ENCODE measurements around the gene ZNF611.
"Not testable (repeated sequence)": the region's sequence is repeated elsewhere in the genome, so short reads cannot be mapped to it uniquely, and the experiment has no call there.

Gene ZNF611

GRCh38 chr19:52687684-52688083 lies 47.2 kb downstream of the ZNF611 start:
- H3K9me3 ChIP-seq (ENCODE audit: severe bottlenecking) = no peaks in the 10 kb centered on the region

GRCh38 chr19:52685811-52686210 lies 49.0 kb downstream of the ZNF611 start:
- no peak overlapping the region for H3K4me3 ChIP-seq (ENCODE audit: low read depth, low read length)
- H3K9me3 ChIP-seq (ENCODE audit: severe bottlenecking) = no peaks in the 10 kb centered on the region
- H3K27ac ChIP-seq = no peak overlapping the region
- H3K36me3 ChIP-seq = peaks cover 41% of the 10 kb centered on the region
- H3K27me3 ChIP-seq (ENCODE audit: insufficient read depth, low read depth, severe bottlenecking) = no peaks in the 10 kb centered on the region
- no peak for TF ChIP-seq CTCF (IDR thresholded peaks at IDR 0.05; ENCODE audit: low read depth, low read length)
- no peak for DNase-seq

More at GRCh38 chr19:52687684-52688083, 47.2 kb downstream of the ZNF611 start:
- no peak for TF ChIP-seq CTCF (IDR thresholded peaks at IDR 0.05; ENCODE audit: low read depth, low read length)
- no peaks in the 10 kb centered on the region for H3K27me3 ChIP-seq (ENCODE audit: insufficient read depth, low read depth, severe bottlenecking)
- H3K36me3 ChIP-seq = peaks cover 33% of the 10 kb centered on the region
- no peak for DNase-seq
- H3K4me3 ChIP-seq (ENCODE audit: low read depth, low read length) = no peak overlapping the region
- no peak overlapping the region for H3K27ac ChIP-seq

- not testable (repeated sequence) for DNase-seq; H3K9me3 ChIP-seq (ENCODE audit: severe bottlenecking); H3K4me3 ChIP-seq (ENCODE audit: low read depth, low read length); H3K27ac ChIP-seq; H3K27me3 ChIP-seq (ENCODE audit: insufficient read depth, low read depth, severe bottlenecking)
- H3K36me3 ChIP-seq = peaks cover 50% of the 10 kb centered on the region
Observed at GRCh38 chr19:52681216-52681615, 53.6 kb downstream of the ZNF611 start.

- Histone ChIP-seq H3K4me3 (ENCODE audit: low read depth, low read length) (no peak overlapping the region), H3K36me3 (peaks cover 51% of the 10 kb centered on the region), H3K27me3 (ENCODE audit: insufficient read depth, low read depth, severe bottlenecking) (no peaks in the 10 kb centered on the region), H3K9me3 (ENCODE audit: severe bottlenecking) (peaks cover 4% of the 10 kb centered on the region), H3K27ac (no peak overlapping the region)
- no peak for DNase-seq
- TF ChIP-seq CTCF (IDR thresholded peaks at IDR 0.05; ENCODE audit: low read depth, low read length) = no peak
Observed at GRCh38 chr19:52679598-52679997, 55.2 kb downstream of the ZNF611 start.

- not testable (repeated sequence) for DNase-seq; H3K27me3 ChIP-seq (ENCODE audit: insufficient read depth, low read depth, severe bottlenecking); H3K9me3 ChIP-seq (ENCODE audit: severe bottlenecking); H3K4me3 ChIP-seq (ENCODE audit: low read depth, low read length)
- peaks cover 54% of the 10 kb centered on the region for H3K36me3 ChIP-seq
- H3K27ac ChIP-seq = peak overlapping the region; percentile 31; the same call in 1 of the 2 replicates
Observed at GRCh38 chr19:52675239-52675638, 59.6 kb downstream of the ZNF611 start.

- no peak for DNase-seq
- no peak overlapping the region for H3K4me3 ChIP-seq (ENCODE audit: low read depth, low read length)
- no peak for TF ChIP-seq CTCF (IDR thresholded peaks at IDR 0.05; ENCODE audit: low read depth, low read length)
- peaks cover 47% of the 10 kb centered on the region for H3K36me3 ChIP-seq
- H3K27ac ChIP-seq = no peak overlapping the region
- H3K9me3 ChIP-seq (ENCODE audit: severe bottlenecking) = peaks cover 4% of the 10 kb centered on the region
- no peaks in the 10 kb centered on the region for H3K27me3 ChIP-seq (ENCODE audit: insufficient read depth, low read depth, severe bottlenecking)
Observed at GRCh38 chr19:52673014-52673413, 61.8 kb downstream of the ZNF611 start.

- peaks cover 47% of the 10 kb centered on the region for H3K36me3 ChIP-seq
- no peaks in the 10 kb centered on the region for H3K27me3 ChIP-seq (ENCODE audit: insufficient read depth, low read depth, severe bottlenecking)
- no peak for DNase-seq
- no peak overlapping the region for H3K27ac ChIP-seq
- TF ChIP-seq CTCF (IDR thresholded peaks at IDR 0.05; ENCODE audit: low read depth, low read length) = no peak
- H3K4me3 ChIP-seq (ENCODE audit: low read depth, low read length) = no peak overlapping the region
- H3K9me3 ChIP-seq (ENCODE audit: severe bottlenecking) = no peaks in the 10 kb centered on the region
Observed at GRCh38 chr19:52670046-52670445, 64.8 kb downstream of the ZNF611 start.

Measured in WERI-Rb-1 (cell line).